Gastrocnemius medialis (tissue), 4 donors: ENCODE results near the gene LDLRAD4.

Experiments used
- CTCF ChIP-seq, 5 experiments: fragments of 450-650 bp in 3 of 5; fragments of 200-600 bp in 2 of 5; sonication (generic) in 2 of 5; IDR thresholded peaks in 4 of 5; conservative IDR thresholded peaks in 1 of 5; 1 replicate in 4 of 5; 2 replicates in 1 of 5; pipeline ENCODE4 v1.5.1; 2016 to 2019; ENCODE audit warnings: antibody characterized with exemption in 5 of 5, mild to moderate bottlenecking in 3 of 5, moderate library complexity in 3 of 5
- POLR2A ChIP-seq, 2 donors: fragments of 450-650 bp; IDR thresholded peaks; one replicate each; pipeline ENCODE4 v1.6.1; 2017; ENCODE audit warnings: antibody characterized with exemption in 2 of 2, mild to moderate bottlenecking in 2 of 2, moderate library complexity in 2 of 2

GRCh38 chr18:13295894-13296293 is 77.3 kb downstream of the LDLRAD4 start:
- no peak for TF ChIP-seq POLR2A (IDR thresholded peaks at IDR 0.05)
- no peak for TF ChIP-seq CTCF (IDR thresholded peaks at IDR 0.05 in 4 of 5, conservative IDR thresholded peaks at IDR 0.05 in 1 of 5)
